ENCODE results near the gene WIPF2. TPM values are rescaled to one million over a fixed set of nuclear protein-coding genes. Genes with fewer than 3 reads are reported as not detected.

Gene WIPF2
- total and polyA plus RNA-seq, 2 of the 8 experiments (the other 6 are each of a cell fraction or from before 2014, with no cell fraction given), result 6.9 to 25.3 TPM

- Histone ChIP-seq H3K4me2 (ENCODE audit: insufficient read depth in 1 of 2, low read depth in 2 of 2, low read length in 2 of 2) (no peak overlapping the region), H3K23ac (ENCODE audit: insufficient read length) (no peak overlapping the region), H3K79me2 (ENCODE audit: control insufficient read depth in 1 of 2, insufficient read depth in 2 of 2, low read length in 2 of 2) (peaks cover 0 to 29% of the 10 kb centered on the region in 2 experiments; a peak in 2 of 4 replicates), H3K14ac (ENCODE audit: insufficient read length) (no peak overlapping the region), H3K4ac (replicated peaks; ENCODE audit: insufficient read length, low read depth, low read length) (no peak overlapping the region), H3K4me3 (ENCODE audit: extremely low read depth in 1 of 4, insufficient read depth in 2 of 4, low read depth in 3 of 4, low read length in 4 of 4) (no peak overlapping the region), H3K23me2 (ENCODE audit: low read depth, low read length) (no peaks in the 10 kb centered on the region), H2AFZ (ENCODE audit: low read length) (no peak overlapping the region), H3K27me3 (replicated peaks in 1 of 4; ENCODE audit: control insufficient read depth in 3 of 4, extremely low read depth in 1 of 4, insufficient read depth in 3 of 4, low read length in 3 of 4) (no peaks in the 10 kb centered on the region), H3K36me3 (ENCODE audit: control insufficient read depth in 2 of 4, insufficient read depth in 4 of 4, low read length in 3 of 4) (no peaks in the 10 kb centered on the region), H2BK15ac (ENCODE audit: low read length) (no peak overlapping the region), H3K56ac (replicated peaks; ENCODE audit: insufficient read length, low read depth, low read length) (no peak overlapping the region), H2BK20ac (ENCODE audit: low read length) (no peak overlapping the region), H2AK5ac (ENCODE audit: low read depth, low read length) (no peak overlapping the region), H4K20me1 (replicated peaks in 1 of 2; ENCODE audit: control insufficient read depth in 1 of 2, insufficient read depth in 2 of 2, low read length in 2 of 2) (peaks cover 0 to 2% of the 10 kb centered on the region in 2 experiments), H3K27ac (ENCODE audit: low read depth, low read length) (no peak overlapping the region), H2BK120ac (replicated peaks; ENCODE audit: low read depth, low read length) (no peak overlapping the region), H3K4me1 (replicated peaks in 1 of 4; ENCODE audit: control insufficient read depth in 3 of 4, insufficient read depth in 4 of 4, low read length in 3 of 4) (no peaks in the 10 kb centered on the region), H4K8ac (ENCODE audit: extremely low read depth, insufficient read depth, low read length) (no peak overlapping the region), H2BK12ac (ENCODE audit: low read depth, low read length) (no peak overlapping the region), H3K9ac (replicated peaks in 1 of 4; ENCODE audit: extremely low read depth in 1 of 4, low read depth in 3 of 4, low read length in 3 of 4) (no peak overlapping the region), H3K18ac (ENCODE audit: extremely low read depth, low read length) (no peak overlapping the region), H4K5ac (ENCODE audit: insufficient read length, low read depth, low read length) (no peak overlapping the region), H3K9me3 (ENCODE audit: insufficient read depth in 2 of 2, low read depth in 1 of 2, low read length in 1 of 2) (no peaks in the 10 kb centered on the region), H4K91ac (replicated peaks; ENCODE audit: insufficient read length, low read length) (no peak overlapping the region), H3K79me1 (ENCODE audit: low read depth, low read length) (no peaks in the 10 kb centered on the region), H2BK5ac (ENCODE audit: low read depth, low read length) (no peak overlapping the region)
- FAIRE-seq, result no peak
- POLR2A ChIA-PET (ENCODE audit: partially characterized antibody), result interaction anchor here (0.6 to 0.7 kb wide), 2 partner anchors 30 to 37 kb away, joined by 3 read pairs; no protein-coding TSS in a partner anchor
- TF ChIP-seq CEBPB (IDR thresholded peaks at IDR 0.05; ENCODE audit: low read depth, low read length), result peak; percentile 38; the same call in 1 of the 2 replicates
- TF ChIP-seq USF2 (IDR thresholded peaks at IDR 0.05; ENCODE audit: low read length), result no peak
- WGBS, 2 experiments (ENCODE audit: extremely low coverage in 1 of 2, insufficient coverage in 1 of 2, insufficient read length in 1 of 2, insufficient replicate concordance in 2 of 2, low coverage in 1 of 2, low lambda C conversion rate in 2 of 2, missing lambda C conversion rate in 1 of 2), result 89% methylated on average over 7 of the region's 7 CpGs; no CpG with 5 or more reads in 1 of the 2 experiments
- no peak for DNase-seq (ENCODE audit: low read depth in 1 of 2, low spot score in 2 of 2)
- CTCF ChIA-PET (ENCODE audit: partially characterized antibody), result no interaction called here
These were observed 28.9 kb downstream of the WIPF2 start for GRCh38 chr17:40247926-40248495.
